Stimulated activated naive CD8-positive, alpha-beta T cell treated with anti-CD3 and anti-CD28 coated beads, Interleukin-15, Interleukin-2, amounts not matched to agents 100 ng/mL and 50 ng/mL, for 24 hours (primary cell): ENCODE results near the gene ARHGAP32.
"Not testable (repeated sequence)": the region's sequence is repeated elsewhere in the genome, so short reads cannot be mapped to it uniquely, and the experiment has no call there.

Experiments
- H3K27ac Mint-ChIP-seq: one replicate; pipeline ENCODE4 v1.8.0; 2021; ENCODE audit warnings: mild to moderate bottlenecking, mixed read lengths
- H3K27me3 Mint-ChIP-seq: one replicate; pipeline ENCODE4 v1.8.0; 2021; ENCODE audit warnings: mixed read lengths
- H3K36me3 Mint-ChIP-seq: one replicate; pipeline ENCODE4 v1.8.0; 2021; ENCODE audit warnings: low read depth, mixed read lengths
- H3K4me1 Mint-ChIP-seq: one replicate; pipeline ENCODE4 v1.8.0; 2021; ENCODE audit warnings: low read depth, mixed read lengths
- H3K4me3 Mint-ChIP-seq: one replicate; pipeline ENCODE4 v1.8.0; 2021; ENCODE audit warnings: mild to moderate bottlenecking, mixed read lengths
- H3K9me3 Mint-ChIP-seq: one replicate; pipeline ENCODE4 v1.8.0; 2021; ENCODE audit warnings: mixed read lengths

ARHGAP32 gene

DNA sequence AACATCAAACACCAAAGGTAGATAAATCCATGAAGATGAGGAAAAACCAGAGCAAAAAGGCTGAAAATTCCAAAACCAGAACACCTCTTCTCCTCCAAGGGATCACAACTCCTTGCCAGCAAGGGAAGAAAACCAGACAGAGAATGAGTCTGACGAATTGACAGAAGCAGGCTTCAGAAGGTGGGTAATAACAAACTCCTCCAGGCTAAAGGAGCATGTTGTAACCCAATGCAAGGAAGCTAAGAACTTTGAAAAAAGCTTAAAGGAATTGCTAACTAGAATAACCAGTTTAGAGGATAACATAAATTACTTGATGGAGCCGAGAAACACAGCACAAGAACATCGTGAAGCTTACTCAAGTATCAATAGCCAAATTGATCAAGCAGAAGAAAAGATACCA lies 35.0 kb downstream of the ARHGAP32 start:
- peaks cover 12% of the 10 kb centered on the region for H3K9me3 Mint-ChIP-seq

DNA sequence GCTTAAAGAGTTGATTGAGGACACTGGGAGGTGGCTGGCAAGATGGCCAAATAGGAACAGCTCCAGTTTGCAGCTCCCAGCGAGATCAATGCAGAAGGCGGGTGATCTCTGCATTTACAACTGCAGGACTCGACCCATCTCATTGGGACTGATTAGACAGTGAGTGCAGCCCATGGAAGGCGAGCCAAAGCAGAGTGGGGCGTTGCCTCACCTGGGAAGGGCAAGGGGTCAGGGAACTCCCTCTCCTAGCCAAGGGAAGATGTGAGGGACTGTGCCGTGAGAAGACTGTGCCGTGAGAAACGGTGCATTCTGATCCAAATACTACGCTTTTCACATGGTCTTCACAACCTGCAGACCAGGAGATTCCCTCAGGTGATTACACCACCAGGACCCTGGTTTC lies 36.4 kb downstream of the ARHGAP32 start:
- H3K4me3 Mint-ChIP-seq: no peak overlapping the region
- no peaks in the 10 kb centered on the region for H3K27me3 Mint-ChIP-seq
- peaks cover 35% of the 10 kb centered on the region for H3K36me3 Mint-ChIP-seq
- H3K4me1 Mint-ChIP-seq: no peaks in the 10 kb centered on the region
- no peak overlapping the region for H3K27ac Mint-ChIP-seq
- peaks cover 19% of the 10 kb centered on the region for H3K9me3 Mint-ChIP-seq

More for the DNA sequence above, 35.0 kb downstream of the ARHGAP32 start:
- H3K27me3 Mint-ChIP-seq, H3K4me3 Mint-ChIP-seq, H3K4me1 Mint-ChIP-seq, H3K27ac Mint-ChIP-seq: not testable (repeated sequence)
- peaks cover 34% of the 10 kb centered on the region for H3K36me3 Mint-ChIP-seq

DNA sequence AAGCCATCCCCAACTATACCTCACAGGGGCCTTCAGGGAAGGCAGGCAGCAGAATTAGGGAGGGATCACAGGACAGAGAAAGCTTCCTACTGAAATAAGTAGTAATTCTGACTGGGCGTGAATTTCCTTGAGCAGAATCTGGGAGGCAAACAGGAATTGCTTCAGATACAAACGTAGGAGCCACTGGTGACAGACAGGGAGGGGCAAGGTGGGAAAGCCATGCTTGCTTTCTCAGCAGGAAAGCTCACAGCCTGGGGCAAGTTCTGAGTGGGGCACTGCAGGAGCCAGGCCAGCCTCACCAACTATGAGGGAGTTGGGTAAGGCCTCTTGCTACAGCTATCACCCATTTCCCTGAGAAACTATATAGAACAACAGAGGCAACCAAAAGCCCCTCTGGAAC lies 43.6 kb downstream of the ARHGAP32 start:
- peaks cover 23% of the 10 kb centered on the region for H3K36me3 Mint-ChIP-seq
- H3K27me3 Mint-ChIP-seq: no peaks in the 10 kb centered on the region
- no peak overlapping the region for H3K4me3 Mint-ChIP-seq
- H3K4me1 Mint-ChIP-seq: no peaks in the 10 kb centered on the region
- H3K9me3 Mint-ChIP-seq: peaks cover 22% of the 10 kb centered on the region
- H3K27ac Mint-ChIP-seq: no peak overlapping the region

DNA sequence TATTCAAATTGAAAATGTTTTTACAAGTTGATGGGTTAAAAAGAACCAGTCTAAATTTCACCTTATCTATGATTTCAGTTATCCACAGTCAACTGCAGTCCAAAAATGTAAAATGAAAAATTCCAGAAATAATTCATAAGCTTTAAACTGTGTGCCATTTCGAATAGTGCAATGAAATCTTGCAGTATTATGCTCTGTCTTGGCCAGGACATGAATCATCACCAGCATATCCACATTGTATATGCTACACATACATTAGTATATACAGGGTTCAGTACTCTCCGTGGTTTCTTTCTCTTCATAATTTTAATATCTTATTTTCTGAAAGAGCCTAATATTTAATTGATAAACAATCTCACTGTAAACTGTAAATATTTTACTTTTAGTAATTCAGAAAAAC lies 45.9 kb downstream of the ARHGAP32 start:
- Mint-ChIP-seq H3K27me3 (no peaks in the 10 kb centered on the region), H3K36me3 (peaks cover 17% of the 10 kb centered on the region), H3K4me3 (no peak overlapping the region), H3K27ac (no peak overlapping the region), H3K4me1 (no peaks in the 10 kb centered on the region), H3K9me3 (peaks cover 13% of the 10 kb centered on the region)

DNA sequence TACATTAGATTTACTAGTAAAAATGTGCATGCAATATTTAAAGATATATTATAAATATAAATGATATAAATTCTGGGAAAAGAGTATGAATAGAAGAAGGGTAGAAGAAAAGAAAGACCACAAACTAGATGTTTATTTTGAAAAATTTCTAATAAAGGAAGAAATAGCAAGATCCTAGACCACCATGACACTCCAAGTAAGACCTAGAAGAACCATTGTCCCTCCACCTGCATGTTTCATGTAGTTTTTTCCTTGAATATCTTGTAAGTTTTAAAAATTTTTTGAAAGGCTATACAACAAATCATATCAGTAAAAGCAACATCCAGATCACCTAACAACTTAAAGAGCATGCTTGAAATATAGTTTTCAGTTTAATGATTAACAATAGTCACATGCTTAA lies 46.8 kb downstream of the ARHGAP32 start:
- no peaks in the 10 kb centered on the region for H3K4me1 Mint-ChIP-seq
- H3K36me3 Mint-ChIP-seq: peaks cover 10% of the 10 kb centered on the region

DNA sequence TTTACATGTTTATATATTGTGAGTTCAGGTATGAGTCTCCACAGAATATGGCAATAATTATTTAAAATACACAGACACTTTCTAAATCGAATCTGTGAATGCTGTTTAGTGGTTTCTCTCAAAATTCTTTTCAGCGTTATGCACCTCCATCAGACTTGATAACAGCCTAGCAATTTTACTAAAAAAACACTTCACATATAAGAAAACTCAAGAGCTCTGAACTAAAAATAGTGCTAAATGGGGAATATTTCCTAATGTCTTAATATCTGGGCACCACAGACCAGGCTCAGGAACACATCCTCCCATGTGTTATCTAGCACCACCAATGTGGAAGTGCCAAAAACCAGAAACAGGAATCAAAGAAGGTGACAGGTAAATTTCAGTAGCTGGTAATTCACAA lies 47.9 kb downstream of the ARHGAP32 start:
- no peak overlapping the region for H3K27ac Mint-ChIP-seq
- no peaks in the 10 kb centered on the region for H3K27me3 Mint-ChIP-seq
- no peaks in the 10 kb centered on the region for H3K4me1 Mint-ChIP-seq
- H3K36me3 Mint-ChIP-seq: peaks cover 4% of the 10 kb centered on the region
- H3K9me3 Mint-ChIP-seq: peaks cover 4% of the 10 kb centered on the region
- no peak overlapping the region for H3K4me3 Mint-ChIP-seq

More for the DNA sequence above, 46.8 kb downstream of the ARHGAP32 start:
- no peak overlapping the region for H3K4me3 Mint-ChIP-seq
- no peaks in the 10 kb centered on the region for H3K27me3 Mint-ChIP-seq
- no peak overlapping the region for H3K27ac Mint-ChIP-seq
- H3K9me3 Mint-ChIP-seq: peaks cover 9% of the 10 kb centered on the region

DNA sequence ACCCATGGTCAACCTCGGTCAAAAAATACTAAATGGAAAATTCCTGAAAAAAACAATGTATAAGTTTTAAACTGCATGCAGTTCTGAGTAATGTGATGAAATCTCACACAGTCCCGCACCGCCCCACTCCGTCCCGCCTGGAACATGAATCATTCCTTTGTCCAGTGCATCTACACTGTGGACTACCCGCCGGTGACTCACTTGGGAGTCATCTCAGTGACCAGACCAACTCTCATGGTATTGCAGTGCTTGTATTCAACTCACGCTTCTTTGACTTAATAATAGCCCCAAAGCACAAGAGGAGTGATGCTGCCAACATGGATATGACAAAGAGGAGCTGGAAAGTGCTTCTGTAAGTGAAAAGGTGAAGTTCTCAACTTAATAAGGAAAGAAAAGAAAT lies 48.8 kb downstream of the ARHGAP32 start:
- Mint-ChIP-seq H3K4me3 (no peak overlapping the region), H3K4me1 (no peaks in the 10 kb centered on the region), H3K27ac (no peak overlapping the region), H3K36me3 (peaks cover 4% of the 10 kb centered on the region), H3K9me3 (peaks cover 4% of the 10 kb centered on the region), H3K27me3 (no peaks in the 10 kb centered on the region)

DNA sequence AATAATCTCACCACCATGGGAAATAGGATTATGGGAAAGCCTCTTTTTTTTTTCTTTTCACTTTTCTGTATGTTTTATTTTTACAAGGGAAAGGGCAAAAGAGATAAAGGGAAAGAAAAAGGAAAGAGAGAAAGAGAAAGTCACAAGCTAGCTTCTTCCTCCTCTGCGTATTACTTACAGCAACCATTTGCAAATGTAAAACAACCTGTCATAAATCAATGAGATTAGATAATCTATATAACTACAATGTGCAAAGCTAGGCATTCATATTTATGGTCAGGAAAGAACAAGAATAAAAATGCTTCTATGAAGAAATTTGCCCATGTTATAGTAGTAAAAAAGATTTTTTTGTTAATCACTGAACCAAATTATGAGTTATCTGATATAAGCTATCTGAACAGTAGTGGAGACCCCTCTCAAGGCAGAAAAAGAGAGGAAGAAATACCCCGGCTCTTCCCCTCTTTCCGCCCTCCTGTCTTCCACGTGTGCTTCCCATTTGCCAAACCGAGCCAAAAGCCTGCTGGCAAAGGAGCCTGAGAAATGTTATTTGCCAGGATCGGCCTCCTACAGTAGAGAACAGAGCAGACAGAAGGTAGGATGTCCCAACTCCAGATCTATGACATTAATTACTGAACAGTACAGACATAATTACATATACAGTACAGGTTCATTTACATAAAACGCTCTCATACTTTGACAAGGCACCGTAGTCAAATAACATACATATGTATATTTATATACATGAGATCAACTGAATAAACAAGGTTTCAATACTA lies 50.2 kb downstream of the ARHGAP32 start:
- peaks cover 4% of the 10 kb centered on the region for H3K36me3 Mint-ChIP-seq
- no peaks in the 10 kb centered on the region for H3K27me3 Mint-ChIP-seq
- no peak overlapping the region for H3K4me3 Mint-ChIP-seq
- no peak overlapping the region for H3K27ac Mint-ChIP-seq
- H3K4me1 Mint-ChIP-seq: no peaks in the 10 kb centered on the region
- H3K9me3 Mint-ChIP-seq: peaks cover 4% of the 10 kb centered on the region

DNA sequence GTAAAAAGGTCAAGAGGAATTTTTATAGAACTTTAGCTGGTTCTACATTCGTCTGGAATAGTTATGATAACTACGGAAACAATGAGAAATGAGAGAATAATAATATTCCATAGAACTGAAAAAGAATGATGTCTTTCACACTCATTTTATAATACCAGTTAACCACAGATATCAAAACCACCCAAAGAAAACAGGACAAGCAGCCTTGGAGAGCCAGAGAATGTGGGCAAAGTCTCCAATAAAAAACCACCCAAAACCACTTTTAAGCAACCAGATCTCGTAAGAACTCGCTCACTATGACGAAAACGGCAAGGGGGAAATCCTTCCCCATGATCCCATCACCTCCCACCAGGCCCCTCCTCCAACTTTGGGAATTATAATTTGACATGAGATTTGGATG lies 60.8 kb downstream of the ARHGAP32 start:
- Mint-ChIP-seq H3K4me3 (no peak overlapping the region), H3K27me3 (no peaks in the 10 kb centered on the region), H3K36me3 (no peaks in the 10 kb centered on the region), H3K27ac (no peak overlapping the region), H3K4me1 (no peaks in the 10 kb centered on the region), H3K9me3 (peaks cover 3% of the 10 kb centered on the region)

DNA sequence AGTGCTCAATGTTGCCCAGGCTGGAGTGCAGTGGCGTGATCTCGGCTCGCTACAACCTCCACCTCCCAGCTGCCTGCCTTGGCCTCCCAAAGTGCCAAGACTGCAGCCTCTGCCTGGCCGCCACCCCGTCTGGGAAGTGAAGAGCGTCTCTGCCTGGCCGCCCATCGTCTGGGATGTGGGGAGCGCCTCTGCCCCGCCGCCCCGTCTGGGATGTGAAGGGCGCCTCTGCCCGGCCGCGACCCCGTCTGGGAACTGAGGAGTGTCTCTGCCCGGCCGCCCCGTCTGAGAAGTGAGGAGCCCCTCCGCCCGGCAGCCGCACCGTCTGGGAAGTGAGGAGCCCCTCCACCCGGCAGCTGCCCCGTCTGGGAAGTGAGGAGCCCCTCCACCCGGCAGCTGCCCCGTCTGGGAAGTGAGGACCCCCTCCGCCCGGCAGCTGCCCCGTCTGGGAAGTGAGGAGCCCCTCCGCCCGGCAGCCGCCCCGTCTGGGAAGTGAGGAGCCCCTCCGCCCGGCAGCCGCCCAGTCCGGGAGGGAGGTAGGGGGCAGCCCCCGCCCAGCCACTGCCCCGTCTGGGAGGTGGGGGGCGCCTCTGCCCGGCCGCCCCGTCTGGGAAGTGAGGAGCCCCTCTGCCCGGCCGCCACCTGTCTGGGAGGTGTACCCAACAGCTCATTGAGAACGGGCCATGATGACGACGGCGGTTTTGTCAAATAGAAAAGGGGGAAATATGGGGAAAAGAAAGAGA lies 63.1 kb downstream of the ARHGAP32 start:
- H3K4me1 Mint-ChIP-seq, H3K27me3 Mint-ChIP-seq, H3K36me3 Mint-ChIP-seq, H3K27ac Mint-ChIP-seq, H3K4me3 Mint-ChIP-seq, H3K9me3 Mint-ChIP-seq: not testable (repeated sequence)

DNA sequence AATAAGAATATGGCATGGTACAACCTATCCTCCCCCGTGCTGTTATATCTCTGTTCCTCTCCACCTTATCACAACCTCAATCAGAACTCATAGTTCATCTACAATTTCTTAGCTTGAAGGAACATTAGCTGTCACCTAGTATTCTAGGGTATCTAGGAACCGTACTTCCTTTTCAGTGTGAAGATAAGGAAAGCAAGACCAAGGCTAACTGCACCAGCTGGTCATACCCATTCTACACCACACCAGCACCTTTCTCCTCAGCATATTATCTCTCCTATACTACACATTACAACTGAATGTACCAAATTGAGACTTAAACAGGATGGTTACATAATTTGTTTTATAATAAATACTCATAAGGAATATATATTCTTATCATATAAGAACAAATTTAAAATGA lies 73.1 kb downstream of the ARHGAP32 start:
- Mint-ChIP-seq H3K4me1 (no peaks in the 10 kb centered on the region), H3K27me3 (no peaks in the 10 kb centered on the region), H3K9me3 (no peaks in the 10 kb centered on the region), H3K36me3 (peaks cover 12% of the 10 kb centered on the region), H3K4me3 (no peak overlapping the region), H3K27ac (no peak overlapping the region)

DNA sequence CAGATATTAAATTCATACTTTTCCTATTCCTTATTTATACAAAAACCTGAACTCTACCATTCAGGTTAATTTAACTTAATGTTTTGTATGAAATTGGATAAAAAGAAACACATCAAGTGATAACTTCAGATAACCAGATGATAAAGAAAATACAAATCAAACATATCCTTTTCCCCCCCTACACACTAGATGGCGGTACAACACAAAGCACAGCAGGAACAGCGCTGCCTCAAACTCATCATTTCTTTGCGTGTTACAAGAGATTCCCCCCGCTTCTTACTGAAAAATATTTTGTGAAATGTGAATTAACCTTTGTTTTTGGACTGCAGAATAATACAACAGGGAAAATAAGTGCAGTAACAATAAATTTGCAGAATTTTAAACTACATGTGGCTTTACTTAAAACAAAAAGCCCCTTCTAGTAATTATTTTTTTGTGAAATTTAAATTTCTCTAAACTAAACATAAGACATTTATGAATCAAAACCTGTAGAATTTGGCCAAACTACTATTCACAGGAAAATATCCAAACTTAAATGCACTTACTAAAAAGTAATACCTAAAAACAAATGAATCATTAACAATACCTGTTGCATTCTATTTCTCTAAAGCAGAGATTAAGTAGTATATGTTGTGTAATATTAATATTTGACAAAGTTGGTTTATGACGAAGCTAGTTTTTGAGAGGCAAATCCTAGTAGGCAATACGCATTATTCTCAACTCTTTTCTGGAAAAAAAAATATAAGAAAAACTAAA lies 74.4 kb downstream of the ARHGAP32 start:
- H3K36me3 Mint-ChIP-seq: no peaks in the 10 kb centered on the region
- H3K27ac Mint-ChIP-seq: no peak overlapping the region
- no peaks in the 10 kb centered on the region for H3K27me3 Mint-ChIP-seq
- H3K9me3 Mint-ChIP-seq: no peaks in the 10 kb centered on the region
- no peaks in the 10 kb centered on the region for H3K4me1 Mint-ChIP-seq
- H3K4me3 Mint-ChIP-seq: no peak overlapping the region

DNA sequence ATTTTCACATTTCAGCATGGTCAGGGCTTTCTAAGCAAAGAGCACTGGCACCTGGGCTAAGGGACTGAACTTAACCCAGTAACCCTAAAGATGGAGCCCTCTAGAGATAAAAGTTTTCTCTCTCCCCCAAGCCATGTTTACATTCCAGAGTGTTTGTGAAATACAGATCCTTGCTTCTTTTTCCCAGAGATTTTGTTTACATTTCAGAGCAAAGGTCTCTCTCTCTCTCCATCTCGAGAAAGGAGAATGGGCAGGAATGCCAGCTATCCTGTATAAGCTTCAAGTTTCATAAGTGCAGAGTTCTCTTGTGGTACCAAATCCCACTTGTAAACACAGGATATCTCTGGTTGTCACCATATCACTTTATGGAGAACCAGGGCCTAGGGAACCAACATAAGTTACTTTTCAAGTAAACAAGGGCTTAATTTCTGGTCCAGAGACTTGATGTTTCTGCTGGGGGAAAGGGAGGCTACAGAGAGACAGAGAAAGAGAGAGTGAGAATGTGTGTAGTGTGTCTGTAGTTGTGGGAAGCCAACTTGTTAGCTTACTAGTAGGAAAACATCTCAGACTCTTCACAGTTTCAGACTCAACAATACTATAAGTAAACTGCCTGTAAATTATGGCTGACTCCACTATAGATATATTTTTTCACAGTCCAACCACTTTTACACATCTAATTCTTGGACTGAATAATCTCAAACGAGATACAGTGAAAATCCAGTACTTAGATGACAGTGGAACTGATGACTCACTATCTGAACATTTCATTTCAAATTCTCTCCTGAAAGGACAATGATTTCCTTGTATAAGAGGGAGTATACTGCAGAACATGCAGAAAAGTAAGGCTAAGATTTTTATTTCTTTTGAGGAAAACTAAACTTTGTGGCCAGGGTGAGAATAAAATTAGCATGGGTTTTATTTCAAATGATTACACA lies 76.2 kb downstream of the ARHGAP32 start:
- Mint-ChIP-seq H3K9me3 (no peaks in the 10 kb centered on the region), H3K4me3 (no peak overlapping the region), H3K27ac (no peak overlapping the region), H3K4me1 (no peaks in the 10 kb centered on the region), H3K36me3 (no peaks in the 10 kb centered on the region), H3K27me3 (no peaks in the 10 kb centered on the region)

DNA sequence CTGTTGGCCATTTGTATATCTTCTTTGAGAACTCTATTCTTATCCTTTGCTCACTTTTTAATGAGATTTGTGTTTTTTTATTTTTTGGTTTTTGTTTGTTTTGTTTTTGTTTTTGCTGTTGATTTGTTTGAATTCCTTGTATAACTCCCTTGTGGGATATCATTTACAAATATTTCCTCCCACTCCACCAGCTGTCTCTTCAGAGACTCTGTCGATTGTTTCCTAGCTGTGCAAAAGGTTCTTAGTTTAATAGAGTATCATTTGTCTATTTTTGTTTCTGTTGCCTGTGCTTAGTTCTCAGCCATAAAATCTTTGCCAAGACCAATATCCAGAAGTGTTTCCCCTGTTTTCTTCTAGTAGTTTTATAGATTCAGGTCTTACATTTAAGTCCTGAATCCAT lies 82.4 kb downstream of the ARHGAP32 start:
- H3K36me3 Mint-ChIP-seq: peaks cover 11% of the 10 kb centered on the region
- H3K27me3 Mint-ChIP-seq: no peaks in the 10 kb centered on the region
- no peaks in the 10 kb centered on the region for H3K4me1 Mint-ChIP-seq
- H3K4me3 Mint-ChIP-seq: no peak overlapping the region
- H3K27ac Mint-ChIP-seq: no peak overlapping the region
- peaks cover 11% of the 10 kb centered on the region for H3K9me3 Mint-ChIP-seq
